Body of pancreas (tissue), 4 donors: Measurements from ENCODE around the gene GGT6. TPM values are rescaled to one million over a fixed set of nuclear protein-coding genes. Genes with fewer than 3 reads are reported as not detected.

Source experiments
- ATAC-seq: fragments of 150-250 bp; one replicate; pipeline ENCODE4 v1.9.1; 2016
- DNase-seq, 4 donors: peaks; one replicate each; pipeline ENCODE4 v3.0.0-alpha.2; 2019
- H3K27ac ChIP-seq, 4 donors: fragments of 200-600 bp; sonication (generic); 1 replicate in 3 of 4; 2 replicates in 1 of 4; pipeline versions ENCODE4 v1.5.1 to v1.6.1; 2016 to 2019; ENCODE audit warnings: mild to moderate bottlenecking in 1 of 4, mixed read lengths in 1 of 4, moderate library complexity in 1 of 4
- H3K27me3 ChIP-seq, 2 donors: fragments of 200-600 bp; sonication (generic); one replicate each; pipeline ENCODE4 v1.6.0; 2016; ENCODE audit warnings: mild to moderate bottlenecking in 1 of 2
- H3K36me3 ChIP-seq, 2 donors: fragments of 200-600 bp; sonication (generic); replicated peaks in 1 of 2; 2 replicates each; pipeline ENCODE4 v1.5.1; 2016; ENCODE audit warnings: low read depth in 2 of 2; ENCODE audit not compliant: insufficient read depth in 1 of 2
- H3K4me1 ChIP-seq: fragments of 200-600 bp; sonication (generic); one replicate; pipeline ENCODE4 v1.6.0; 2016
- H3K4me3 ChIP-seq, 2 donors: fragments of 200-600 bp; sonication (generic); 1 replicate in 1 of 2; 2 replicates in 1 of 2; pipeline ENCODE4 v1.5.1; 2016 to 2019
- H3K9me3 ChIP-seq, 3 donors: fragments of 200-600 bp; sonication (generic); 1 replicate in 2 of 3; 2 replicates in 1 of 3; pipeline ENCODE4 v1.5.1; 2016
- CTCF ChIP-seq, 7 experiments: fragments of 450-650 bp in 4 of 7; fragments of 200-600 bp in 3 of 7; sonication (generic) in 3 of 7; IDR thresholded peaks; one replicate each; pipeline ENCODE4 v1.5.1; 2016 to 2019; ENCODE audit warnings: antibody characterized with exemption in 7 of 7
- POLR2A ChIP-seq, 3 donors: fragments of 450-650 bp; IDR thresholded peaks; one replicate each; pipeline ENCODE4 v1.6.1; 2016; ENCODE audit warnings: antibody characterized with exemption in 3 of 3, mild to moderate bottlenecking in 2 of 3
- WGBS, 2 donors: methylation state at CpG; one replicate each; pipeline ENCODE4 v1.1.5; 2017; 5-methylcytosine and 5-hydroxymethylcytosine counted together
- intact Hi-C: fragments of 100-400 bp; cut with DNase I; formaldehyde crosslinking; loops from one replicate; pipeline ENCODE4 v1.15.1; 2023
- total RNA-seq, 2 donors: library from RNA; depleted of rRNA; stranded (reverse); fragments of >200 nt; gene quantifications; one replicate each; pipeline ENCODE4 v1.1.0, GENCODE V29; 2016

Gene GGT6
- total RNA-seq, 2 donors from 2014 or later, result 29.3 to 85.7 TPM

DNA sequence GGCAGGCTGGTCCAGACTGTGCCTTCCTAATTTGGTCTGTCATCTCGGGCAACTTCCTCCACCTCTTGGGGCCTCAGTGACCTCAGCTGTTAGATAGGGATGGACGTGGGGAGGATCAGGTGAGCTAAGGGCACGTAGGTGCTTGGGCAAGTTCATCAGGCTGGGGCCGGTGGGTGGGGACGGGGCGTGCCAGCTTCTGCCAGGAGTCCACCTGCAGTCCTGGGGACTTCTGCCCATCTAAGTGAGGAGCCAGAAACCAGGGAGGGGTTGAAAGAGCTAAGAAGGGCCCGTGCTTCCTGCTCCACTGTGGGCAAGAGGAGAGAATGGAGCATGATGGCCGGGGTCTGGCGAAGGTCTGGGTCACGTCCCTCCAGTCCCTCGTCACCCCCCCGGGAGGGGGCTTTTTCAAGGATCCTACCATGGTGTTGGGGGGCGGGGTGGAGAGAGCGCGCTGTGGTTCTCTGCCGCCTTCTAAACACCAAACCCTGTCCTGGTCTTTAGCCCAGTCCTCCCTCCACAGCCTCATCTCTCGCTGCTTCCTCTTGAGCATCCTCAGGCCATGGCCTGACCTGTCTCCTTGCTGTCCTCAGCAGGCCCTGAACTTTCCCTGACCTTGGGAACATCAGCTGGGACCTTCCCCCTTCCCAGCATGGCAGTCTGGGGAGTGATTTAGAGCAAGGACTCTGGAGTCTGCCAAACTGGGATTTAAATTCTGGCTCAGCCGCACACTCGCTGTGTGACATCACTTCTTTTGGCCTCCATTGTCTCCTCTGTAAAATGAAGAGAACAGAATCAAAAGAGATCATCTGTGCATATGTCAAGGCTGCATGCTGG lies 40.1 kb downstream of the GGT6 start:
- ATAC-seq (no peak), DNase-seq (no peak)
- Histone ChIP-seq H3K4me1 (peaks cover 57% of the 10 kb centered on the region), H3K9me3 (no peaks in the 10 kb centered on the region), H3K27me3 (no peaks in the 10 kb centered on the region), H3K4me3 (no peak overlapping the region), H3K27ac (peak overlapping the region; percentile 69 to 83 (median 77)), H3K36me3 (no peaks in the 10 kb centered on the region)
- intact Hi-C loops, result no loop called here
- 88 to 93% methylated on average over 17 to 19 of the region's 19 CpGs for WGBS, 2 donors
- no peak for TF ChIP-seq POLR2A (IDR thresholded peaks at IDR 0.05)
- TF ChIP-seq CTCF (IDR thresholded peaks at IDR 0.05), result no peak

- Histone ChIP-seq H3K36me3 (no peaks in the 10 kb centered on the region), H3K27me3 (no peaks in the 10 kb centered on the region), H3K4me3 (no peak overlapping the region), H3K9me3 (no peaks in the 10 kb centered on the region), H3K4me1 (peaks cover 66% of the 10 kb centered on the region), H3K27ac (peak overlapping the region; percentile 69 to 83 (median 77))
- peak in 3 of 4 donors; percentile 73 to 75 (median 74) for DNase-seq
- intact Hi-C loops, result no loop called here
- peak in 2 of 3 donors; percentile 14 to 26 for TF ChIP-seq POLR2A (IDR thresholded peaks at IDR 0.05)
- no peak for TF ChIP-seq CTCF (IDR thresholded peaks at IDR 0.05)
- 85% methylated on average over 5 of the region's 14 CpGs; no CpG with 5 or more reads in 1 of the 2 donors for WGBS, 2 donors
- peak; percentile 16 for ATAC-seq
These were observed 41.0 kb downstream of the GGT6 start for GRCh38 chr17:4519361-4519788.

GRCh38 chr17:4518901-4519300 lies 41.5 kb downstream of the GGT6 start:
- ATAC-seq (no peak), DNase-seq (no peak)
- H3K9me3 ChIP-seq, result no peaks in the 10 kb centered on the region
- H3K36me3 ChIP-seq, result no peaks in the 10 kb centered on the region
- intact Hi-C loops, result no loop called here
- H3K4me3 ChIP-seq, result no peak overlapping the region
- H3K27me3 ChIP-seq, result no peaks in the 10 kb centered on the region
- TF ChIP-seq POLR2A (IDR thresholded peaks at IDR 0.05) (no peak), CTCF (IDR thresholded peaks at IDR 0.05) (no peak)
- WGBS, 2 donors, result 87 to 93% methylated on average over 3 to 10 of the region's 10 CpGs
- peaks cover 71% of the 10 kb centered on the region for H3K4me1 ChIP-seq
- peak overlapping the region; percentile 52 to 83 (median 77) for H3K27ac ChIP-seq

DNA sequence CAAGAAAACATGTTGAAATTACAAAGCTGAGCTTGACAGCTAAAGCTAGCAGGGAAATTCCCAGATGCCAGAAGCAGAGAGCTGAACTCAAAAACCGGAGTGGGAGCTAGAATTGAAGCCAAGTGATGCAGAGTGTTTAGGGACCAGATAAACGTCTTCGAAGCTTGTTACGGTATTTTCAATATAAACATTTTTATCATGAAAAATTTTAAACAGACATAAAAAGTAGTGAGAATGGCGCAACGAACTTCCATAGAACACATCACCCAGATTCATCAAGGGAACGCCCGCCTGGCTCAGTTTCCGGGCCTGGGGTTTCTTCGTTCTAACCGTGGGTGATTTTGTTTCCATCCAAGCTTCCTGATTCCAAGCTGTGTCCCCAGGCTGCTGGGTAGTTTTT lies 43.6 kb downstream of the GGT6 start:
- no peak for TF ChIP-seq POLR2A (IDR thresholded peaks at IDR 0.05)
- no peak for TF ChIP-seq CTCF (IDR thresholded peaks at IDR 0.05)
- intact Hi-C loops, result no loop called here
- Histone ChIP-seq H3K27ac (peak overlapping the region in 3 of 4 donors; percentile 33 to 86 (median 36)), H3K4me1 (peaks cover 83% of the 10 kb centered on the region), H3K36me3 (no peaks in the 10 kb centered on the region), H3K27me3 (no peaks in the 10 kb centered on the region), H3K4me3 (no peak overlapping the region), H3K9me3 (no peaks in the 10 kb centered on the region)
- no peak for ATAC-seq
- 73 to 79% methylated on average over 11 of the region's 11 CpGs for WGBS, 2 donors
- no peak for DNase-seq
